M059J (cell line): ENCODE measurements around the gene NFE2L1. TPM values are rescaled to one million over a fixed set of nuclear protein-coding genes. Genes with fewer than 3 reads are reported as not detected.
"Not testable (repeated sequence)": the region's sequence is repeated elsewhere in the genome, so short reads cannot be mapped to it uniquely, and the experiment has no call there.

Experiments
- DNase-seq: peaks from one replicate; pipeline ENCODE4 v3.0.0-alpha.2; 2012; ENCODE audit warnings: low read depth
- total RNA-seq: library from RNA; depleted of rRNA; stranded (reverse); fragments of >200 nt; shearing (Covaris generic); gene quantifications from 2 replicates; pipeline ENCODE4 v1.2.3, GENCODE V29; 2014

Gene NFE2L1
- total RNA-seq, 1 experiment from 2014 or later, result 68.7 TPM

DNA sequence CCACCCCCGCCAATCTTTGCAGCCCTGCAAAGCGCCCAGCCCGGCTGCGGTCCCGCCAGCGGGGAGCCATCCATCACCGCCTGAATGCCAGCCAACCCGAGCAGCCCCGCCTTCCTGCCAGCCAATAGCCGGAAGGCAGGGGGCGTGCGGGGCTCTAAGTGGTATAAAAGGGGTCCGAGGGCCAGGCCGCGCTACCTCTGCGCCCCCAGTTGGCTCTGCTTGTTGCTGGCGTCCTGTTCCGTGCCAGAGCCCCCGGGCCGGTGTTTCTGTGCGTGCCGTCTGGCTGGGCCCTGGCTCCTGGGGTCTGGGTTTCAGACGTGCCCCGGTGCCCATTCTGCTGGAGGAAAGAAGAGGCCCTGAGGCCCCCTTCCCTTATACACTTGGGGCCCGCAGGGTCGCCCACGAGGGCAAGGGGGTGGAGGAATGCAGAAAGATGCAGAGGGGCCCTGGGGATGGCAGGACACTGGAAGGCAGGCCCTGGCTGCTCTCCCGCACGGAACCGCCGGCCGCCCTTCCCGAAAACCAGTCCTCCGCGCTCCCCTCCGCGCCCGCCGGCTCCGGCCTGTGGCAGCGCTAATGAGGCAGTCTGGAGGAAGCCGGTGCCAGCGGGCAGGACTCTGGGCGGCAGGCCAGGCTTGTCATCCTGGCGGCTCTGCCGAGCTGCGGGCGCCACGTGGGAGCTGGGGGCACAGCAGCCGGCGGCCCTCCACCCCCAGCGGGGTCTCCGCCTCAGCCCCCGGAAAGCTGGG is 24.6 kb upstream of the NFE2L1 start:
- peak; percentile 91 for DNase-seq

DNA sequence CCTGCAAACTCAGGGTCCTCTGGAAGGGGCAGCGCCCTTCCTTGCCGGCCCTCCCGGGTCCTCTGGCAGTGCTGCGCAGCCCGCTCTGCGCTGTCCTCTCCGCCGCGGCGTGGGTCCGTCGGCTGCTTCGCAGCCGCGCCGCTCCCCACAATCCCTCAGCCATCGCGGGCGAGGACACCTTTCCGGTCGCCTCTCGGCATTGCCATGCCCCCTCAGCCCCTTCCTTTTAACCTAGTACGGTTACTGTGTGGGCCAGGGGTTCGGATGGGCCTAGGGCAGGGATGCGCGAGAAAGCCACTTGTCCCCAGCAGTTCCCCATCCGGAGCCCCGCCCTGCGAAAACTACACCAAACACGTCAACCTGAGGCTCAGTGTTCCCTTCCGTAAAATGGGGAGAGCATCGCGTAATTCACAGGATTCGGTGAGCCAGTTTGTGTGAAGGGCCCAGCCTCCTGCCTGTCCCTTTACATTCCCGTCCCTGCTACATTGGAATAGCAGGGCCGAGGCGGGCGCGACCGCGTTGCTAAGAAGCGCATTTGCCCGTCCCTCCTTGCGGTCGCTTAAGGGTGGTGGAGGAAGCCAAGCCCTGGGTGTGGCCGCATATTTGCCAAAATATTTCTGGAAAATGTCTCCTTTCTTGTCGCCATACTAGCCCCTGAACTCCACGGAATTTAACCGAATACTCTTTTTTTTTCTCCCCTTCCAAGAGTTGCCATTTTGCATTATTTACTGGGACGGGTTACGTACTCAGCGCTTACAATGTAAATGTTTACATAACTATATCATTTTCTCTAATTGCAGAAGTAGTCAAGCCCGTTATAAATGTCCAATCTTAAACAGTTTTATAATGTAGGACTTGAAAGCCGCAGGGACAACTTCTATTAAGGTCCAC is 23.8 kb upstream of the NFE2L1 start:
- DNase-seq, result peak; percentile 72

- peak; percentile 95 for DNase-seq
Observed at GRCh38 chr17:48025040-48025903, 22.9 kb upstream of the NFE2L1 start.

- peak; percentile 89 for DNase-seq
Observed at GRCh38 chr17:48025904-48026501, 22.2 kb upstream of the NFE2L1 start.

GRCh38 chr17:48026502-48027321 is 21.4 kb upstream of the NFE2L1 start:
- DNase-seq, result peak; percentile 86

DNA sequence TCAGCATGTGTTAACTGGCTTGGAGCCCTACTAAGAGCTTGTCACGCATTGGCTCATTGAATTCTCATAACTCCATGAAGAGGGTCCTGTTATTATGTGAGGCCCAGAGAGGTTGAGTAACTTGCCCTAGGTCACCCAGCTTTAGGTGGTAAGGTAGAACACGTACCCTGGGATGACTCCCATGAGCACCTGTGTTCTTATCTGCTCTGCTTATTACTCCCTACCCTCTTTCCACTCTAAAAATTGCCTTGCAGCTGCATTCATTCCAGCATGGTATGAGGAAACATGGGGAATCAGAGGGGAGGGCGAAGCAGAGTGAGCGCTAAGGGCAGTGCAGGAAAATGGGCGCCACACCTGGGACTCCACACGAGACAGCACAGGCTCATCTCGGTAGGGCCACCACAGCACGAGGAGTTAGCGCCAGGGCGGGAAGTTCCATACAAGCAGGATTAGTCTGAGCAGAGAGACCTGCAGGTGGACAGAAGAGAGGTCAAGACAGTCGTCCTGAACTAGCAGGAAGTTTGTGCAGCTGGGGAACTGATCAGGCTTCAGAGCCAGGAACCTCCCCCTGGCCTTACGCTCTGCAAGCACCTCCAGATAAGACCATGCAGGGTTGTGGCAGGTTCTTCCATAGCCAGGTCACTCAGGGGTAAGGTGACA is 20.7 kb upstream of the NFE2L1 start:
- no peak for DNase-seq

GRCh38 chr17:48028736-48029135 is 19.4 kb upstream of the NFE2L1 start:
- no peak for DNase-seq

- no peak for DNase-seq
Observed at GRCh38 chr17:48030531-48030930, 17.6 kb upstream of the NFE2L1 start.

DNA sequence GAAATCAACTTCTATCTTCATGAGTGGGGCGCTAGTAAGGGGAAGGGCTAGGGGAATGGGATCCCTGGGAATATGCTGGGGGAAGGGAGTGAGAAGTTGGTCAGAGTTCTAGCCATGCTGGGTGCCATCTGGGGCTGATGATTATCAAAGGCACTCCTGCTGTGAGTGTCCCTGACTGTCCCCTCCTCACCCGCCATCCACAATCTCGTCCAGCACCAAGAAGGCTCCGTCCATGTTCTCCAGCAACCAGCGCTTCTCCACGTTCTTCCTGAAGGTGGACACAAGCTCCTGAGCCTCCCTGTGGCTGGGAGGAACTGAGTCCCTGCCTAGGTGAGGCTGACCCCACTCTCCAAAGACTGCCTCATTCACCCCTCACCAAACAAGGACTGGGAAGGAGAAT is 16.2 kb upstream of the NFE2L1 start:
- no peak for DNase-seq

- not testable (repeated sequence) for DNase-seq
Observed at GRCh38 chr17:48034734-48035133, 13.4 kb upstream of the NFE2L1 start.

DNA sequence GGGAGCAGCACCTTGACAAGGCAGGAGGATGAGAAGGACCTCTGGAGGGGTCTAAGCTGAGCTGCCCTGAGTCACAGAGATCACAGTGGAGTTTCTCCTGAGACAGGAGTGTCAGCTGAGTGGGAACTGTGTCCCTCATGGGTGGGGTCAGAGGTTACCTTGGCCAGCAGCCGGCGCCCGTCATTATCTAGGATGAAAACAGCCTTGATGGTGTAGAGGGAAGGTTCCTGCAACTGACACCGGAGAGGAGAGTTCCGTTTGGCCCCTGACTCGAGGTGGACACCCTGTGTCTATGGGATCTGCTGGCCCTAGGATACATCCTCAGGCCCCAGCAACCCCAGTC is 11.5 kb upstream of the NFE2L1 start:
- no peak for DNase-seq

DNA sequence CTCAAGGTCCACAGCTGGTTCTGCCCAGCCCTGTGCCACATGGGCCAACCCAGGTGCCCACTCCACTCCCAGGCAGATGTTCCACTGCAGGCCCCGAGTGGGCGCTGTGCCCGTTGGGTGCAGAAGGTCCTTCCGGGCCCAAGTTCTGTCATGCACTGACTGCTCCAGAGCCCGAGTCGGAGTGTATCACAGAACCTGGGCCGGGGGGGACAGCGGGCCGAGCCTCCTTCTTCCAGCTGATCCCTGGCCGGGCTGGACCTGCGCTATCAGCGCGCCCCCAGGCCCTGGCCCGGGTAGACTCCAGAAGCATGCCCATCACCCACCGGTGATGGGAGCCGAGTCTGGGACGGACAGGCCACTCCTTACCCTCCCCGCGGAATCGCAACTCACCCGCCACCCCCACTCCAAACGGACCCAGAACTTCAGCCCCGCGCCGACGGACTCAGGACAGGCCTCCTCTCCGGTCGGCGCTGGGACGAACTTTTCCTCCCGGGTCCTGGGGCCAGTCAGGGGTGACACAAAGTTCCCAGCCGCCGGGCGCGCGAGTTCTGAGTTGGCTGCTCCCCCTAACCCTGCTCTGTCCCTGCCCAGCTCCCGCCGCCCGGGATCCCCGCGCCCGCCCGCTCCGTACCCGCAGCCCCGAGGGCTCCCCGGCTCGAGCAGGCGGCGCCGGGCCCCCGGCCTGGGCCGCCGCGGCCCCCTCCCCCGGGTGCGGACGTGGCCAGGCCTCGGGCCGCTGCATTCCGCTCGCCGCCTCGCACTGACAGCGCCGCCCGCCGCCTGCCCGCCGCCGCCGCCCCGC is 10.9 kb upstream of the NFE2L1 start, which contains the start of gene COPZ2:
COPZ2 (minus strand) TSS at position 762 of the 802 bp plus-strand sequence; CDS start at position 742, 20 bp downstream.
- DNase-seq, result peak; percentile 53

GRCh38 chr17:48037838-48038323 is 10.3 kb upstream of the NFE2L1 start:
- DNase-seq, result no peak

- no peak for DNase-seq
Observed at GRCh38 chr17:48038687-48039086, 9.5 kb upstream of the NFE2L1 start.

DNA sequence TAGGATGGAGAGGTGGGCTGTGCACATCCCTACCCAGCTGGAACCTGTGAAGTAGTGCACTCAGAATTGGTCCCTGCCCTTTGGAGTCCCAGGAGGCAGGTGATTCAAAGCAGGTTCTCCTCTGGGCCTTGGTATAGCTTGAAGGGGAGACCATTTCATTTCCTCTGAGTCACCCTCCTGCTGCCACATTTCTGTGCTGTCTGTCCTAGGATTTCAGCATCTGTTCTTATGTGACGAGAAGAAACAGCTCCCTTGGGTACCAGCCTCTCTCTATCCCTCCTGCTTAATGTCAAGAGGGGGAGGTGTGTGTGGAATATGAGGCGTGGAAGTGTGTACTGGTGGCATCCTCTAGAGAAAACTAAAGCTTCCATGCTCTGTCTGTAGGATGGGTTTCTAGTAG is 5.0 kb upstream of the NFE2L1 start:
- no peak for DNase-seq

DNA sequence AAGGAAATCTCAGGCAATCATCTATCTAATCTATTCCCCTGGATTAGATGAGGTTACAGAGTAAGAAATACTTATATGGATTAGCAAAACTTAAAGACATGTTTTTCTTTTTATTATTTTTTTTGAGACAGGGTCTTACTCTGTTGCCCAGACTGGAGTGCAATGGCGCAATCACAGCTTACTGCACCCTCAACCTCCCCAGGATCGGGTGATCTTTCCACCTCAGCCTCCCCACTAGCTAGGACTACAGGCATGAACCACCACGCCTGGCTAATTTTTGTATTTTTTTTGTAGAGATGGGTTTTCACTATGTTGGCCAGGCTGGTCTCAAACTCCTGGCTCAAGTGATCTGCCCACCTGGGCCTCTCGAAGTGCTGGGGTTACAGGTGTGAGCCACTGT is 3.3 kb upstream of the NFE2L1 start:
- no peak for DNase-seq

DNA sequence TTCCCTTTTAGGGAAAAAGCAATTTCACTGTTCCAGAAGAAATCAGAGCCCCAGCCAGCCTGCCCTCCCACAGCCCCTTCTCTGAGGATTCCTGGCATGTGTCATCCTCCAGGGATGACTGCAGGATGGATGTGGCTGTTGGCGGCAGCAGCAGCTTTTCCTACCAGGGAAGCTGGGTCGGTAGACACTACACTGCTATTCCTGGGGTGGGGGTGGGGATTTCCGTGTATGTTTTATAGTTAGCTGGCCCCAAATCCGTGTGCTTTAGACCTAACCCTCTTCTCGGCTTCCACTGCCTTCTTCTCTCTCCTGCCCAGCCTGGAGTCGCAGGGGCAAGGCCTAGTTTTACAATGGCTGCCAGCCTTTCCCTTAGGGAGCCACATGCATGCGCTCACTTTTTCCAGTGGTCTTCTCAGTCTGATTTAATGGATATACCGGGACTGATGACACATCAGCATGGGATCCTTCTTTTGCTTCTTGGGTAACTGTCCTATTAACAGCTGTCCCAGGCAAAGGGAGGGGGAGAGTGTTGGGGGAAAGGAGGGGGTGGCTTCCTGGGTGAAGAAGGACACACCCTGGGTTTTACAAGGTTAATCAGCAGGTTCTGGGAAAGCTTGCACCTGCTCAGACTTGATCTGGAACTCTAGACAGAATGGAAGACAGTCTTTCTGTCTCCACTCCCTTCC is 2.7 kb upstream of the NFE2L1 start:
- DNase-seq, result peak; percentile 29

- no peak for DNase-seq
Observed at GRCh38 chr17:48046296-48046695, 1.9 kb upstream of the NFE2L1 start.
